GM21717 (cell line): Measurements from ENCODE around the gene EFR3B.
"Not testable (repeated sequence)": the region's sequence is repeated elsewhere in the genome, so short reads cannot be mapped to it uniquely, and the experiment has no call there.

Source experiments
- ATAC-seq: cut with Tn5 transposase; IDR thresholded peaks from one replicate; pipeline ENCODE4 v1.9.1; 2021; ENCODE audit warnings: mild to moderate bottlenecking, moderate library complexity; ENCODE audit not compliant: unreplicated experiment

EFR3B gene

GRCh38 chr2:25102352-25102751 is 60.5 kb downstream of the EFR3B start:
- not testable (repeated sequence) for ATAC-seq

- ATAC-seq = no peak
These were observed 61.5 kb downstream of the EFR3B start for GRCh38 chr2:25103287-25103871.

GRCh38 chr2:25104736-25105135 is 62.9 kb downstream of the EFR3B start:
- ATAC-seq = no peak

GRCh38 chr2:25105336-25106085 is 63.6 kb downstream of the EFR3B start:
- ATAC-seq = no peak

GRCh38 chr2:25109822-25110221 is 67.9 kb downstream of the EFR3B start:
- ATAC-seq = no peak

- ATAC-seq = no peak
These were observed 70.2 kb downstream of the EFR3B start for GRCh38 chr2:25112113-25112512.

GRCh38 chr2:25115249-25115883 is 73.5 kb downstream of the EFR3B start:
- no peak for ATAC-seq

- no peak for ATAC-seq
These were observed 74.0 kb downstream of the EFR3B start for GRCh38 chr2:25115902-25116301.

GRCh38 chr2:25116956-25117355 is 75.1 kb downstream of the EFR3B start:
- no peak for ATAC-seq

- ATAC-seq = no peak
These were observed 77.4 kb downstream of the EFR3B start for GRCh38 chr2:25119263-25119662.

GRCh38 chr2:25122367-25122766 is 80.5 kb downstream of the EFR3B start:
- no peak for ATAC-seq

GRCh38 chr2:25123682-25124081 is 81.8 kb downstream of the EFR3B start:
- ATAC-seq = no peak

- no peak for ATAC-seq
These were observed 83.3 kb downstream of the EFR3B start for GRCh38 chr2:25125189-25125588.

- ATAC-seq = no peak
These were observed 84.1 kb downstream of the EFR3B start for GRCh38 chr2:25125976-25126375.

GRCh38 chr2:25127071-25127470 is 85.2 kb downstream of the EFR3B start:
- ATAC-seq = not testable (repeated sequence)

- no peak for ATAC-seq
These were observed 85.8 kb downstream of the EFR3B start for GRCh38 chr2:25127646-25128045.

- ATAC-seq = no peak
These were observed 88.1 kb downstream of the EFR3B start for GRCh38 chr2:25129901-25130520.

GRCh38 chr2:25131253-25131566 is 89.3 kb downstream of the EFR3B start:
- ATAC-seq = no peak

GRCh38 chr2:25131567-25132298 is 89.9 kb downstream of the EFR3B start:
- ATAC-seq = no peak

GRCh38 chr2:25132299-25132635 is 90.4 kb downstream of the EFR3B start:
- no peak for ATAC-seq

GRCh38 chr2:25132693-25133092 is 90.8 kb downstream of the EFR3B start:
- ATAC-seq = no peak
